Measurements from ENCODE around the gene ZDHHC17. TPM values are rescaled to one million over a fixed set of nuclear protein-coding genes. Genes with fewer than 3 reads are reported as not detected.
"Not testable (repeated sequence)": the region's sequence is repeated elsewhere in the genome, so short reads cannot be mapped to it uniquely, and the experiment has no call there.

ZDHHC17 gene
- total RNA-seq, 2 experiments from 2014 or later = 19.1 to 22.2 TPM

GRCh38 chr12:76777765-76778216, 13.9 kb downstream of the ZDHHC17 start:
- H3K4me3 Mint-ChIP-seq = no peak overlapping the region
- CTCF ChIA-PET = interaction anchor here (1.1 to 3.0 kb wide), 3 partner anchors 12 to 15 kb away, joined by 3 to 12 read pairs (median 11); no protein-coding TSS in a partner anchor
- H3K27ac Mint-ChIP-seq = peak overlapping the region; percentile 60
- intact Hi-C loops (cut with micrococcal nuclease) = loop anchor here (1.0 to 5.0 kb wide), 2 partner anchors 9 to 220 kb away; partner anchors contain the start of gene OSBPL8
- DNase-seq = peak; percentile 23
- peaks cover 16% of the 10 kb centered on the region for H3K36me3 Mint-ChIP-seq (ENCODE audit: low read depth)
- H3K9me3 Mint-ChIP-seq = peaks cover 5% of the 10 kb centered on the region
- H3K4me1 Mint-ChIP-seq (ENCODE audit: low read depth) = peaks cover 68% of the 10 kb centered on the region
- H3K27me3 Mint-ChIP-seq (ENCODE audit: low read depth) = no peaks in the 10 kb centered on the region

- Mint-ChIP-seq H3K4me1 (ENCODE audit: low read depth) (peaks cover 69% of the 10 kb centered on the region), H3K27ac (no peak overlapping the region), H3K9me3 (peaks cover 5% of the 10 kb centered on the region)
These were observed 14.4 kb downstream of the ZDHHC17 start for GRCh38 chr12:76778364-76778763.

DNA sequence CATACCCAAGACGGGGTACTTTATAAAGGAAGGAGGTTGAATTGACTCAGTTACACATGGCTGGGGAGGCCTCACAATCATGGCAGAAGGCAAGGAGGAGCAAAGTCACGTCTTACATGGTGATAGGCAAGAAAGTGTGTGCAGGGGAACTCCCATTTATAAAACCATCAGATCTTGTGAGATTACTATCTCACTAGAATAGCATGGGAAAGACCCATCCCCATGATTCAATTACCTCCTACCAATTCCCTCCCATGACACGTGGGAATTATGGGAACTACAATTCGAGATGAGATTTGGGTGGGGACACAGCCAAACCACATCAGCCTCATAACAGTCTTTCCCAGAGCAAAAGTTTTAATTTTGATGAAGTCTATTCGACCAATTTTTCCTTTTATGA, 15.4 kb downstream of the ZDHHC17 start:
- not testable (repeated sequence) for H3K4me3 Mint-ChIP-seq; DNase-seq; H3K27me3 Mint-ChIP-seq (ENCODE audit: low read depth); H3K9me3 Mint-ChIP-seq
- H3K4me1 Mint-ChIP-seq (ENCODE audit: low read depth) = peaks cover 72% of the 10 kb centered on the region
- intact Hi-C loops (cut with micrococcal nuclease) = loop anchor here (1.0 to 5.0 kb wide), 2 partner anchors 8 to 222 kb away; partner anchors contain the start of gene OSBPL8
- H3K27ac Mint-ChIP-seq = peak overlapping the region; percentile 7
- peaks cover 12% of the 10 kb centered on the region for H3K36me3 Mint-ChIP-seq (ENCODE audit: low read depth)
- CTCF ChIA-PET = interaction anchor here (0.6 to 3.0 kb wide), 3 partner anchors 11 to 41 kb away, joined by 3 to 12 read pairs (median 11); no protein-coding TSS in a partner anchor

More at GRCh38 chr12:76778364-76778763, 14.4 kb downstream of the ZDHHC17 start:
- H3K4me3 Mint-ChIP-seq = no peak overlapping the region
- intact Hi-C loops (cut with micrococcal nuclease) = loop anchor here (5.0 kb wide), 1 partner anchor 221 kb away; the partner anchor contains the start of gene OSBPL8
- DNase-seq = no peak
- H3K27me3 Mint-ChIP-seq (ENCODE audit: low read depth) = no peaks in the 10 kb centered on the region
- peaks cover 12% of the 10 kb centered on the region for H3K36me3 Mint-ChIP-seq (ENCODE audit: low read depth)
- CTCF ChIA-PET = interaction anchor here (1.1 to 3.0 kb wide), 3 partner anchors 12 to 16 kb away, joined by 3 to 12 read pairs (median 11); no protein-coding TSS in a partner anchor

- Mint-ChIP-seq H3K4me1 (ENCODE audit: low read depth) (peaks cover 67% of the 10 kb centered on the region), H3K36me3 (ENCODE audit: low read depth) (peaks cover 14% of the 10 kb centered on the region), H3K27me3 (ENCODE audit: low read depth) (no peaks in the 10 kb centered on the region), H3K27ac (no peak overlapping the region), H3K9me3 (peaks cover 10% of the 10 kb centered on the region), H3K4me3 (no peak overlapping the region)
- no peak for DNase-seq
- intact Hi-C loops (cut with micrococcal nuclease) = no loop called here
- CTCF ChIA-PET = interaction anchor here (1.4 kb wide), 1 partner anchor 9 kb away, joined by 7 read pairs; no protein-coding TSS in a partner anchor
These were observed 17.4 kb downstream of the ZDHHC17 start for GRCh38 chr12:76781321-76781720.

- CTCF ChIA-PET = interaction anchor here (1.4 to 1.5 kb wide), 2 partner anchors 8 to 161 kb away, joined by 3 to 7 read pairs; no protein-coding TSS in a partner anchor
- H3K4me1 Mint-ChIP-seq (ENCODE audit: low read depth) = peaks cover 59% of the 10 kb centered on the region
- intact Hi-C loops (cut with micrococcal nuclease) = no loop called here
- H3K27me3 Mint-ChIP-seq (ENCODE audit: low read depth) = no peaks in the 10 kb centered on the region
- H3K4me3 Mint-ChIP-seq = no peak overlapping the region
- H3K9me3 Mint-ChIP-seq = peaks cover 16% of the 10 kb centered on the region
- peaks cover 20% of the 10 kb centered on the region for H3K36me3 Mint-ChIP-seq (ENCODE audit: low read depth)
- no peak for DNase-seq
- H3K27ac Mint-ChIP-seq = no peak overlapping the region
These were observed 18.6 kb downstream of the ZDHHC17 start for GRCh38 chr12:76782526-76782925.

DNA sequence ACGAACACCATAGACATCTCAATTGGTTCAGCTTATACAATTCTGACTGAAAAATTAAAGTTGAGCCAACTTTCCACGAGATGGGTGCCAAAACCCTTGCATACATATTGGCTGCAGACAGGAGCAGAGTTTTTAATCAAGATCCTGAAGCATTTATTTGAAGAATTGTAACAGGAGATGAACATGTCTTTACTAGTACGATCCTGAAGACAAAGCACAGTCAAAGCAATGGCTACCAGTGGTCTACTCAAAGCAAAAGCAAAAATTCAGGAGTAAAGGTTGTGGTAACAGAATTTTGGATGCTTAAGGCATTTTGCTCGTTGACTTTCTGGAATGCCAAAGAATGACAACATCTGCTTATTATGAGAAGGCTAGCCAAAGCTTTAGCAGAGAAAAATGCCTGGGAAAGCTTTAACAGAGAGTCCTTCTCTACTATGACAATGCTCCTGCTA, 20.7 kb downstream of the ZDHHC17 start:
- H3K27ac Mint-ChIP-seq = no peak overlapping the region
- peaks cover 12% of the 10 kb centered on the region for H3K9me3 Mint-ChIP-seq
- intact Hi-C loops (cut with micrococcal nuclease) = no loop called here
- H3K4me3 Mint-ChIP-seq = no peak overlapping the region
- H3K4me1 Mint-ChIP-seq (ENCODE audit: low read depth) = peaks cover 43% of the 10 kb centered on the region
- CTCF ChIA-PET = no interaction called here
- no peak for DNase-seq
- H3K36me3 Mint-ChIP-seq (ENCODE audit: low read depth) = peaks cover 17% of the 10 kb centered on the region
- H3K27me3 Mint-ChIP-seq (ENCODE audit: low read depth) = no peaks in the 10 kb centered on the region

DNA sequence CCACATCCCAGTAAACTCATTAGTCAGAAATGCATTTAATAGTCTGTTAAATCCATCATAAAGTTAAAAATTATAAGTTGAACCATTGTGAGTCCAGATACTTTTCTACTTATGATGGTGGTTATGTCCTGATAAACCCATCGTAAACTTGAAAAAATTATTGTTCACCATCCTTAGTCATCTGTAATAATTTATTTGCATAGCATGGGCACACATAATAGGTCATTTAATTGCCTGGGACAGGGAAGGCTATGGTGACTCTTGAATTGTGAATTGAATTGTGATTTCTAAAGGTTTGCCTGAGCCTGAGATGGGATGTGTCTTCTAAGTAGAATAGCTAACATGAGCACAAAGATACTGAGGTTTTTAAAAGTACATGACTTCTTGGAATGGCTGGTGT, 21.5 kb downstream of the ZDHHC17 start:
- H3K27me3 Mint-ChIP-seq (ENCODE audit: low read depth) = no peaks in the 10 kb centered on the region
- no peak for DNase-seq
- CTCF ChIA-PET = interaction anchor here (0.6 kb wide), 1 partner anchor 9 kb away, joined by 3 read pairs; no protein-coding TSS in a partner anchor
- H3K27ac Mint-ChIP-seq = no peak overlapping the region
- intact Hi-C loops (cut with micrococcal nuclease) = no loop called here
- peaks cover 12% of the 10 kb centered on the region for H3K9me3 Mint-ChIP-seq
- H3K4me3 Mint-ChIP-seq = no peak overlapping the region
- peaks cover 42% of the 10 kb centered on the region for H3K4me1 Mint-ChIP-seq (ENCODE audit: low read depth)
- H3K36me3 Mint-ChIP-seq (ENCODE audit: low read depth) = peaks cover 14% of the 10 kb centered on the region

- Mint-ChIP-seq H3K36me3 (ENCODE audit: low read depth) (peaks cover 14% of the 10 kb centered on the region), H3K27me3 (ENCODE audit: low read depth) (no peaks in the 10 kb centered on the region), H3K27ac (no peak overlapping the region), H3K9me3 (peaks cover 12% of the 10 kb centered on the region), H3K4me3 (no peak overlapping the region), H3K4me1 (ENCODE audit: low read depth) (peaks cover 35% of the 10 kb centered on the region)
- CTCF ChIA-PET = interaction anchor here (1.2 kb wide), 1 partner anchor 166 kb away, joined by 5 read pairs; no protein-coding TSS in a partner anchor
- intact Hi-C loops (cut with micrococcal nuclease) = no loop called here
- no peak for DNase-seq
These were observed 23.1 kb downstream of the ZDHHC17 start for GRCh38 chr12:76786986-76787385.

DNA sequence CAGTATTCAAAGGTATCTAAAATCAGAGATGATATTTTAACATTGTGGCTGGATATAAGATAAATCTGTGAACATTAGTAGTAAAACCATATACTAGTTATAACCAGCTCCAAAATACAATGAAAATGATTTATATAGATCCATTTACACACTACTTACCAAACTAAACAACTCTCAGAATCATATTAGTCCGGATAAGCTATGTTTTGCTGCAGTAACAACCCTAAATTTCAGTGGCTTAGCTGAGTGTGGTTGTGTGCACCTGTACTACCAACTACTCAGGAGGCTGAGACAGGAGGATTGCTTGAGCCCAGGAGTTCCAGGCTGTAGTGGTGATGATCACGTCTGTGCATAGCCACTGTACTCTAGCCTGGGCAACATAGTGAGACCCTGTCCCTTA, 23.8 kb downstream of the ZDHHC17 start:
- DNase-seq = no peak
- no peak overlapping the region for H3K4me3 Mint-ChIP-seq
- no peaks in the 10 kb centered on the region for H3K27me3 Mint-ChIP-seq (ENCODE audit: low read depth)
- intact Hi-C loops (cut with micrococcal nuclease) = no loop called here
- H3K36me3 Mint-ChIP-seq (ENCODE audit: low read depth) = peaks cover 11% of the 10 kb centered on the region
- peaks cover 28% of the 10 kb centered on the region for H3K4me1 Mint-ChIP-seq (ENCODE audit: low read depth)
- no peak overlapping the region for H3K27ac Mint-ChIP-seq
- peaks cover 12% of the 10 kb centered on the region for H3K9me3 Mint-ChIP-seq
- CTCF ChIA-PET = interaction anchor here (0.7 to 1.2 kb wide), 2 partner anchors 44 to 166 kb away, joined by 3 to 5 read pairs; no protein-coding TSS in a partner anchor

GRCh38 chr12:76789335-76790050, 25.6 kb downstream of the ZDHHC17 start:
- Mint-ChIP-seq H3K9me3 (peaks cover 12% of the 10 kb centered on the region), H3K36me3 (ENCODE audit: low read depth) (peaks cover 11% of the 10 kb centered on the region), H3K27ac (no peak overlapping the region), H3K4me1 (ENCODE audit: low read depth) (peaks cover 19% of the 10 kb centered on the region), H3K4me3 (no peak overlapping the region), H3K27me3 (ENCODE audit: low read depth) (no peaks in the 10 kb centered on the region)
- intact Hi-C loops (cut with micrococcal nuclease) = loop anchor here (1.0 to 5.0 kb wide), 2 partner anchors 138 to 222 kb away; no protein-coding TSS in a partner anchor
- DNase-seq = no peak
- CTCF ChIA-PET = interaction anchor here (0.6 to 6.7 kb wide), 20 partner anchors 8 to 434 kb away, joined by 3 to 70 read pairs (median 5); no protein-coding TSS in a partner anchor

DNA sequence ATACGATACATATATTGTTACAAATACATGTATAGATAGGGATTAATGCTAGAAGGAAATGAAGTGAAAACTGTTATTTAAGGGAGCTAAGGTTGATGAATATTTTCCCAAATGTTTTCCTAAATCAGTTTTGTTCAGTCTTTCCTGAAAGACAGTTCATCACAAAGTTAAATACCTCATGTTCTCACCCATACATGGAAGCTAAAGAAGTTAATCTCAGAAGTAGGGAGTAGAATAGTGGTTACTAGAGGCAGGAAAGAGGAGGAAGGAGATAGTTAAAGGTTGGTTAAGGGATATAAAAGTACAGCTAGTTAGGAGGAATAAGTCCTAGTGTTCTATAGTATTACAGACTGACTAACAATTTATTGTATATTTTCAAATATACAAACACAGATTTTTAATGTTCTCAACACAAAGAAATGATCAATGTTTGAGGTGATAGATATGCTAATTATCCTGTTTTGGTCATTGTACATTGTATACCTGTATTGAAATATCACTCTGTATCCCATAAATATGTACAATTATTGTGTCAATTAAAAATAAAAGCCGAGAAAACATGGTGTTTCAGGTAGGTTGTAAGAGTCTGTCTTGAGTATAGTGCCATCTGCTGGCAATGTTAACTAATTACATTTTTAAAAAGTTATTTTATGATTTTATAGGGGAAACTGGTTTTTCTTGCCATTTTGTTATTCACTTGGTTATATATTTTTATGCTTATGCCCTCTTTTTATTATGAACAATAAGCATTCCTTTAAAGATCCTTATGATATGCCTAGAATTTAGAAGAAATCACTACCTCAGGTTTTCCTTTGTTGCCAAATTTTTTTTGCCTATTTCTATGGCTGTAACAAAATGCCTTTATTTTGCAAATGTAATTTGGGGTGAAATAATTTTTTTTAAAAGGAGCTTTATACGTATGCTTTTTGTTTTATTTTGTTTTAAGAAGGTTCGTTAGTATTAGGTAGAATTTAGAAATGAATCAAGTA, 26.9 kb downstream of the ZDHHC17 start:
- intact Hi-C loops (cut with micrococcal nuclease) = loop anchor here (1.0 to 5.0 kb wide), 4 partner anchors 103 to 220 kb away; no protein-coding TSS in a partner anchor
- CTCF ChIA-PET = interaction anchor here (0.6 to 6.7 kb wide), 29 partner anchors 9 to 1308 kb away, joined by 3 to 70 read pairs (median 4); no protein-coding TSS in a partner anchor
- DNase-seq = no peak
- peaks cover 15% of the 10 kb centered on the region for H3K4me1 Mint-ChIP-seq (ENCODE audit: low read depth)
- H3K9me3 Mint-ChIP-seq = peaks cover 7% of the 10 kb centered on the region
- H3K36me3 Mint-ChIP-seq (ENCODE audit: low read depth) = peaks cover 7% of the 10 kb centered on the region
- no peak overlapping the region for H3K4me3 Mint-ChIP-seq
- no peak overlapping the region for H3K27ac Mint-ChIP-seq
- no peaks in the 10 kb centered on the region for H3K27me3 Mint-ChIP-seq (ENCODE audit: low read depth)
